Activated T-cell treated with anti-CD3 and anti-CD28 coated beads, Interleukin-2, amount 50 U/mL, for 1 hour (primary cell): Measurements from ENCODE around the gene LIPA.
"Not testable (repeated sequence)": the region's sequence is repeated elsewhere in the genome, so short reads cannot be mapped to it uniquely, and the experiment has no call there.

ENCODE experiments used
- DNase-seq: peaks from one replicate; pipeline ENCODE4 v3.0.0-alpha.2; 2020

Gene LIPA

GRCh38 chr10:89269433-89270152 is 18.0 kb upstream of the LIPA start:
- no peak for DNase-seq

DNA sequence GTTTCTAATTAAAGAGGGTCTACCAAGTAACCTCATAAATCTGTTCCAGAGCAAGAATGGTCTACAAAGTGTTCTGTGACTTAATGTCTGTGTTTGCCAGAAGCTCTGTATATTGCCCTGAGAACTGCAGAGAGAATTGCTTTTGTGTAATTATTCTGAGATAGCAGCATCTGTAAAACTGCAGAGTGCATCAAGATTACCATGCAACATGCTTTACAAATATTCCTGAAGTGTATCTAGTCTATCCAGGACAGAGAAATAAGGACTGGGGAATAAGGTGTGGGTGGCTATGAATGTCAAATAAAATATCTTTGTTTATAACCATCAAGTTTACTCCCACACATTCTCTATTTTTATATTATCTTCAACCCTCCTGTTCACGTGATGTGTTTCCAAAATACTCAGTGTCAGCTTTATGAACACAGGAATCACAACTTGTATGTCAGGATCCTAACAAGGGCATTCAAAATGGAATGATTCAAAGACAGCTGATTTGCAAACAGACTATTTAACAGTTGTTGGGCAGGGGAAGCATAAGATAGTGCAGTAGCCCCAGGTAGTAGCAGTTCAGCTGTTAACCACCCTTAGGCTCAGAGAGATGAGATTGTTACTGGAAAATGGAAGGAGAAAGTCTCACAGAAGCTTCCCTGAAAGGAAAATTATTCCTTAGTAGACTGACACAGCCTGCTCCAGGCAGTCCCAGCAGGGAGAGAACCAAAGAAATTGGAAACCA is 15.3 kb upstream of the LIPA start:
- DNase-seq = no peak

DNA sequence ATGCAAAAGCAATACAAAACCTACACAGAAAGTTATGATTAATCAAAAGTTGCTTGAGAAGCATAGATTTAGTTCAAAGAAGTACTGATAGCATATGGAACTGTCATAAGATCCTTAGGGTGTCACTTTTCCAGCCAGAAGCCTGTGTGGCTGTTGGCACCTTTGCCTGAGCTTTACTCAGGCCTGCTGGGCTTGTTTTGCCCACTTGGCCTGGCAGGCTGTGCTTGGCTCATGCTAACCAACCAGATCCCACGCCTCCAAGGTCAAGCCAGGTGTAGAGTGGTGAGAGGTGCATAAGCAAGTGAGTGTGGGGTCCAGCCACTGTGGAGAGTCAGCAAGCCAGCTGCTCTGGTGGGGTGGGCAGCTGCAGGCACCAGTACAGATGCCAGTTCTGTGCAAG is 12.0 kb upstream of the LIPA start:
- no peak for DNase-seq

GRCh38 chr10:89263091-89263490 is 11.5 kb upstream of the LIPA start:
- no peak for DNase-seq

DNA sequence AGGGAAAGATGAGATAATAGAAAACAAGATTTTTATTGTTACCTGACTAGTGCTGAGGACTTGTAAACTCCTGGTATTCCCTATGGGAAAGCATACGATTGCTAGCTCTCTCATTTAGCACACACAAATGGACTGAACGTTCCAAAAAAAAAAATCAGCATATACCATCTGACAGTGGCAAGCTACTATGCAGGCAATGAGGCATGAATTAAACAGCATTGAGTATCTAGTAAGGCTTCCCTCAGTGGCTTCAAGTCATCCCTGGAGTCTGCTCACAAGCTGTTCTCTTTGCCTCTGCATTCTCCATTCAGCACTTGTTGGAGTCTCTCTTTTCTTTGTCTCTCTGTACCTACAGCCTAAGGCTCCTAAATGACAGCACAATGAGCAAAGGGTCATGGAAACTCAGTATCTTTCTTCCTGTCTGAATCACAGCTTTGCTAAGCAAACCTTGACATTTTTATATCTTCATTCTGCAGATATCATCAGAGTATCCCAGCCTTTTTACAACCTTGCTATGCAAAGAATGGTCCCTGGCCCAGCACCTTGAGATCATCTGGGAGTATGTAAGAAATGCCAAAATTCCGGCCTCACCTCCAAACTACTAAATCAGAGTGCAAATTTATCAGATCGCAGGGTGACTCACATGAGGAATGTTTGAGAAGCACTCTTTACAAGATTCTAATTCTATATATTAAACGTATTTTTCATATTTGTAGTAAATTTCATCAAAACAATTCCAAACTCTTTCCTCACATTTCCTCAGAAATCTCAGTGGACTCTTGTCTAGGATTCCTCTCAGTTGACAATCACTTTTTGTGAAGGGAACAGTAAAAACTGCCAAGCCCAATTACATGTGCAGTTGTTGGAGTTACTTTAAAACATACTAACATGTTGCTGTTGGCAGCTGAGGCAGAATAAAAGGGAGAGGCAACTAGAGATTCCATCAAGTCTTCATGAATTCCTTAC is 10.8 kb upstream of the LIPA start:
- DNase-seq = no peak

DNA sequence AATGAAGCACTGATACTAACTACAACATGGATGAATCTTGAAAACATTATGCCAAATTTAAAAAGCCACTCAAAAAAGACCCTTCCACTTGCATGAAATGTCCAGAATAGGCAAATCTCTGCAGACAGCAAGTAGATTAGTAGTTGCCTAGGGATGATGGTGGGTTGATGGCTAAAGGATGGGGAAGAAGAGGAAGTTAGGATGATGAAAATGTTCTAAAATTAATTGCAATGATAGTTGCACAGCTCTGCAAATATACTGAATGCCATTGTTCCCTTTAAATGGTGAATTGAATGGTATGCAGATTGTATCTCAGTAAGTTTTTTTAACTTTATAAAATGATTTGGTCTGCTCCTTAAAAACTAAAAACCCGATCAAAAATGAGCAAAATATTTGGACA is 7.3 kb upstream of the LIPA start:
- no peak for DNase-seq

DNA sequence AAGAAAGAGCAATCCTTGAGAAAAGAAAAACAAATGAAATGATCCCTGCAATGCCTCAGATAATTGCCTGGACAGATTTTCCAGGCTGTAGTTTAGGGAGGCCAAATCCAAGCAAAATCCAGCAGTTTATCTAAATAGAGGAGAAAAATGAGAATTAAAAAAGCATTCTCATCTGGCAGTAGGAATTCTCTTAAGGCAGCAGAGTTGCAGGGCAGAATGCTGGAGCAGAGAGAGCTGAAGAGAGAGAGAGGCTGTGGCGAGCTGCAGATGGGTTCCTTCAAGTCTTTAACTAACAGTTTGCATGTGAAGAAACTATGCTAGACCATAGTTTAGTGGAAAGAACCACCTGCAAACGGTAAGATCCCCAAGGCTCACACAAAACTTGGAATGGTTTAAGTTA is 6.0 kb upstream of the LIPA start:
- no peak for DNase-seq

DNA sequence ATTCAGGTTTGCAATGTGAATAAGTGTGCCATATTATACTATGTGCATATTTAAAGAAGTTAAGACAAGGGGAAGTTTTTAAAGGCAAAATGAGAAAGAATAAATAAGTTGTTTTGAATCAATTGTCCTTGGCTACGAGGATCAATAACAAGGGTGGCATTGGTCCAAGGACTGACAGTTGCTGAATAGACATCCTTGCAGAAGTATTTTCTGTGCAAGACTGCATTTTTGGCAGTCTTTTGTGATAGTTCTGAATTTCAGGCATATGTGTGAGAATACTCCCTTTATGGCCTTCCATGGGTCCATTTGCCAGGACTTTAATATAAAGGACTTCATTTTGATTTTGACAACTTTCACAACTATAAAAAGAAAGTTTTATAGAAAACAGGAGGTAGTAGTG is 5.4 kb upstream of the LIPA start:
- DNase-seq = no peak

- DNase-seq = no peak
These were observed 4.8 kb upstream of the LIPA start for GRCh38 chr10:89256340-89256739.

GRCh38 chr10:89255793-89256192 is 4.2 kb upstream of the LIPA start:
- no peak for DNase-seq

DNA sequence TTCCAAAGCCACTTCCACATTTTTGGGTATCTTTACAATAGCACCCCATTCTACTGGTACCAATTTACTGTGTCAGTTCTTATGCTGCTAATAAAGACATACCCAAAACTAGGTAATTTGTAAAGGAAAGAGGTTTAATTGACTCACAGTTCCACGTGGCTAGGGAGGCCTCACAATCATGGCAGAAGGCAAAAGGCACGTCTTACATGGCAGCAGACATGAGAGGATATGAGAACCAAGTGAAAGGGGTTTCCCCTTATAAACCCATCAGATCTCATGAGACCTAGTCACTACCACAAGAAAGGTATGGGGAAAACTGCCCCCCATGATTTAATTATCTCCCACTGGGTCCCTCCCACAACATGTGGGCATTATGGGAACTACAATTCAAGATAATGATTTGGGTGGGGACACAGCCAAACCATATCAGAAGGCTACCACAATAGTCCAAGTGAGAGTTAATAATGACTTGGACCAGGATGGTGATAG is 3.6 kb upstream of the LIPA start:
- not testable (repeated sequence) for DNase-seq

GRCh38 chr10:89252225-89252585 is 630 bp upstream of the LIPA start:
- no peak for DNase-seq

GRCh38 chr10:89250865-89251408 is 638 bp downstream of the LIPA start:
- DNase-seq = no peak

DNA sequence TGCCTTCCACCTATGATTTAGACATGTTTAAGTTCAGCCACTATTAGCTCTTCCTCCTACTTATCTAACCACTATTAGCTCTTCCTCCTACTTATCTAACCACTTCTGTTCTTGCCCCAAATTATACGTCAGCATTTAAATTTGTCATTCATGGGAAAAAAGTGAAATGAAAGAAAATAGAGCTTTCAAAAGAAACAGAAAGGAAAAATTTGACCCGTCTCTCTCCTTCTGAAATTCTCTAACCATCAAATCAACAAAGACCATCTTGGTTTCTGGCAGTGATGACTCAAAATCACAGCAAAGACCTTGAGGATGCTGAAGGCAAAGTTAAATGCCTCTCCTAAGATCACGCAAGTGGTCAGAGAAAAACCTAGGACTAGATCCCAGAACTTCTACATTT is 2.6 kb downstream of the LIPA start:
- DNase-seq = no peak

- DNase-seq = not testable (repeated sequence)
These were observed 4.0 kb downstream of the LIPA start for GRCh38 chr10:89247623-89248022.

- DNase-seq = no peak
These were observed 5.8 kb downstream of the LIPA start for GRCh38 chr10:89245802-89246201.

DNA sequence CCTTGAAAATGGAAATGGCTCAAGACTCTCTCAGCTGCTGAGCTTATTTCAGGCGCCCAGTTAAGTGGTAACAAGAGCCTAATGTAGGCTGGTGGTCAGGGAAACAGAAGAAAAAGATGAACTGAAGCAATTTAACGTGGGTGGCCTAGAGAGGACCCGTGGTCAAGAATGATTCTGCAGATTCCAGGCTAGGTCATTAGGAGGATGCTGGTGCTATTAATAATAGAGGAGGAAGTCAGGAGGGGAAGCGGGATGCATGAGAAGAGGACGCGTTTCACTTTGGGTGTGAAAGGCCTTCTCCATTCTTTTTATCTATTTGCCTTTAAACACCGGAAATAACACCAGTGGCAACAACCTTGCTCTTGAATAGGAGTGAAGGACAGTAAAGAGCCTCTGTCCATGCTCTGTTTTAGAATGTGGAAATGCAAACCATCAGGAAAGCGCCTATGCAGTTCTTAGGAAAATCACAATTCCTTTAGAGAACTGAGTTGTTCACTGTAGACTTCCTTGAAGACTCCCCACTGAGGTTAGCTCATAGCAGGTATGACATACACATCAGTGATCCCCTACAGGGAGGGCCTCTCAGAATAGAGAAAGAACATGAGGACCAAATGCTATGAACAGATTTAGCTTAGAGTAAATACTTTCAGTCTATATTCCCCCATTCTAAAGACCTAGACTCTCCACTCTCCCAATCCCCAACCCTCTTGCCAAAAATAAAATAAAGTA is 8.6 kb downstream of the LIPA start:
- no peak for DNase-seq

DNA sequence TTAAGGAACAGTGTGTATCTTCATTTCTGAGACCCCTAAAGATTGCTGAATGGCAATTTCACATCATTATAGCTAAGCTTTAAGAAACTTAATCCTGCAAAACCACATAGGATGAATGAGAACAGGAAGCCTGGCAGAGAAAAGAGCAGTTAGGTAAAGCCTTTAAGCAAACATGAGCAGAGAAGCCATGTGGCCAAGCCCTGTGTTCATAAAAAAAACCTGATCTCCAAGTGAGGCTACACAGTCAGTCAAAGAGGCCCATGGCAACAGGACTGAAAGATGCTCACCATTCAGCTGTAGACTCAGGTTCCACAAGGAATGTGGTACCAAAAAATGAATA is 9.3 kb downstream of the LIPA start:
- DNase-seq = no peak

DNA sequence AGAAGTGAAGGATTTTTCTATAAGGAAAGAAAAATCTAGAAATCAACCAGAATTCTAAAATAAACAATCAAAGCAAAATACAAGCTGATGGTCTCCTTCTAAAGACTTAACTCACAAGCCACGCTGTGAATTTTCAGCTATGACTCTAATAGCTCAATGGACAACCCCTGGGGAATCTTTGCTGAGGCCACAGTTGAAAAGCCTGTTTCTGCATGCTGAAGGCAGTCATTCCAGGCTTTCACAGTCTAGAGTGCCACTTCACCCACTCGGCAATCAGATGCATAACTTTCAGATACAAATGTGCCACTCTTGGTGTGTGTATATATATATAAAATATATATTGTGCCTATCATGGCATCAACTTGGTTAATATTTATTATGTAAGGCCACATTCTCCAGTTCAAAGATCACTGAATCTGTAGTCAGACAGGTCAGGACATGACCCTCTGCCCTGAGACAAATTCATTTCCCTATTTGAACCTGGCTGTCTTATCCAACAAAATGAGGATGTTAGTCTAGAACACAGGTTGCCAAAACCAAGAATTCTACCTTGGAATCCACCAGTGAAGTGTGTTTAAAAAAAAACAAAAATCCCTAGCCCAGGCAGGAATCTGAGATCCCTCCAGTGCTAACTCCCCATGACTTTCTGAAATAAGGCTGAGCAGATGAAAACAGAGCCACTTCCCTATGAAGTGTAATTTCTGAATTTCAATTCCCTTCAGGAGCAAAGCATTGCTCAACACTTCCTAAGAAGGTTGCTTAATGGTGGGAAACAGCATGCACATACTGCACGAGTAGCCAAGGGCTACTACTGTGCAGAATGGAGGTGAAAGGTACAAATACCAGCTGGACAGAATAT is 9.9 kb downstream of the LIPA start:
- DNase-seq = no peak

DNA sequence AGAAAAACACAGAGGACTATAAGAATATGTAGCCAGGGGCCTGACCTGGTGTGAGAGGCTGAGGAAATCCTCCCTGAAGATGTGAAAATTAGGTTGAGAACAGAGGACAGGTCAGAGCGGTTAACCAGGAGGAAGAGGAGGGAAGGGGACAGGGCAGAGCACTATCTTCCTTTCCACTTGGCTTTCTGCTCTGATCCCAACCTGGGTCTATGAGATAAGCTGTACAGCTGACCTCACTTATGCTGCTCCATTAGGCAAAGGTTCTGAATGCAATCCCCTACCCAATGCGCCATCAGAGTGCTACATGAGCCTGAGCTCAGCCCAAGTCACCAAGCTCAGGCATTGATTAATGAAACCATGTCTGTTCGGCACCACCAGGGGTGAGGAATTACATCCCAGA is 10.5 kb downstream of the LIPA start:
- DNase-seq = no peak

DNA sequence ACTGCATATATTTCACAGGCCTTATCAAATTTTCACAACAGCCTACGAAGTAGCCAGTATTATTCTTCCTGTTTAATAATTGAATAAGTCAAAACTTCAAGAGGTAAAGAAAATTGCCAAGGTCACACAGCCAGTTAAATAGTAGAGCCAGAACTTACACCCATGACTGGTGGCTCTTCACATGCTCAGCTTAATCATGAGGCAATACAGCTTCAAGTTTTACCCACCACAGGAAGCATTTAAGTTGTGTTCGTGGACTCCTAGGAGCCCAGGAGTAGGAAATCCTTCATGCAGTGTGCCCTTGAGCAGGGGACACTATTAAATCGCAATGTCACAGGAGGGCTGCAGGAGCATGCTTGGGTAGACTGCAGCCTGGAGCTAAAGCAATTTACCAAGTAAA is 11.1 kb downstream of the LIPA start:
- DNase-seq = no peak
